IMR-90 (cell line): ENCODE data around the gene TMEM14B.
"Not testable (repeated sequence)": the region's sequence is repeated elsewhere in the genome, so short reads cannot be mapped to it uniquely, and the experiment has no call there.

Experiments
- CTCF ChIP-seq: conservative IDR thresholded peaks from 2 replicates; pipeline ENCODE4 v1.5.1; 2012; ENCODE audit warnings: mild to moderate bottlenecking, low read depth, low read length, improper control_type of control experiment
- MAFK ChIP-seq: IDR thresholded peaks from 2 replicates; pipeline ENCODE4 v1.6.1; 2012; ENCODE audit warnings: low read depth, low read length, improper control_type of control experiment
- POLR2A ChIP-seq: IDR thresholded peaks from 2 replicates; pipeline ENCODE4 v1.6.1; 2012; ENCODE audit warnings: mild to moderate bottlenecking, low read depth, low read length
- RAD21 ChIP-seq: IDR thresholded peaks from 2 replicates; pipeline ENCODE4 v1.6.1; 2012; ENCODE audit warnings: low read length, improper control_type of control experiment

GRCh38 chr6:10741643-10742042 is 6.0 kb upstream of the TMEM14B start:
- TF ChIP-seq CTCF, POLR2A, RAD21: not testable (repeated sequence)
- TF ChIP-seq MAFK: peak; percentile 5; the same call in 1 of the 2 replicates
